Measurements from ENCODE around the gene SYT5. TPM values are rescaled to one million over a fixed set of nuclear protein-coding genes. Genes with fewer than 3 reads are reported as not detected.
"Not testable (repeated sequence)": the region's sequence is repeated elsewhere in the genome, so short reads cannot be mapped to it uniquely, and the experiment has no call there.

SYT5 gene
- not detected for polyA plus RNA-seq (ENCODE audit: insufficient read length)

- DNase-seq (ENCODE audit: low read depth), result no peak
Observed at GRCh38 chr19:55179606-55180484, at the start of gene SYT5. Gene SYT5 (minus strand): TSS chr19:55180289. CDS start chr19:55179041, 1,248 bp downstream.

- no peak for DNase-seq (ENCODE audit: low read depth)
Observed at GRCh38 chr19:55229789-55230182, 49.7 kb upstream of the SYT5 start.

GRCh38 chr19:55229145-55229788 lies 49.2 kb upstream of the SYT5 start:
- no peak for DNase-seq (ENCODE audit: low read depth)

- DNase-seq (ENCODE audit: low read depth), result no peak
Observed at GRCh38 chr19:55228403-55229031, 48.4 kb upstream of the SYT5 start, which contains the start of gene TMEM86B. Gene TMEM86B (minus strand): TSS chr19:55228763. CDS start chr19:55228741, 22 bp downstream.

GRCh38 chr19:55228015-55228391 lies 47.9 kb upstream of the SYT5 start:
- DNase-seq (ENCODE audit: low read depth), result no peak

GRCh38 chr19:55227241-55228014 lies 47.3 kb upstream of the SYT5 start:
- DNase-seq (ENCODE audit: low read depth), result no peak

GRCh38 chr19:55226788-55227187 lies 46.7 kb upstream of the SYT5 start:
- DNase-seq (ENCODE audit: low read depth), result no peak

GRCh38 chr19:55226273-55226672 lies 46.2 kb upstream of the SYT5 start:
- DNase-seq (ENCODE audit: low read depth), result no peak

GRCh38 chr19:55225415-55225958 lies 45.4 kb upstream of the SYT5 start:
- no peak for DNase-seq (ENCODE audit: low read depth)

GRCh38 chr19:55224679-55225414 lies 44.8 kb upstream of the SYT5 start:
- DNase-seq (ENCODE audit: low read depth), result not testable (repeated sequence)

- no peak for DNase-seq (ENCODE audit: low read depth)
Observed at GRCh38 chr19:55224038-55224665, 44.1 kb upstream of the SYT5 start.

GRCh38 chr19:55223291-55224037 lies 43.4 kb upstream of the SYT5 start:
- DNase-seq (ENCODE audit: low read depth), result no peak

GRCh38 chr19:55220525-55220924 lies 40.4 kb upstream of the SYT5 start:
- DNase-seq (ENCODE audit: low read depth), result no peak

GRCh38 chr19:55216461-55217198 lies 36.5 kb upstream of the SYT5 start:
- peak; percentile 43 for DNase-seq (ENCODE audit: low read depth)

GRCh38 chr19:55213547-55213946 lies 33.5 kb upstream of the SYT5 start:
- no peak for DNase-seq (ENCODE audit: low read depth)

- no peak for DNase-seq (ENCODE audit: low read depth)
Observed at GRCh38 chr19:55212447-55212846, 32.4 kb upstream of the SYT5 start.

- no peak for DNase-seq (ENCODE audit: low read depth)
Observed at GRCh38 chr19:55209693-55210472, 29.8 kb upstream of the SYT5 start.
